GM11168 (cell line): ENCODE measurements around the gene S100P.

Experiments
- in situ Hi-C: fragments of 300-500 bp; cut with MboI; formaldehyde crosslinking; loops from one replicate; pipeline ENCODE4 v1.12.0; 2022; ENCODE audit warnings: low sequenced_read_pairs; ENCODE audit not compliant: unreplicated experiment

The S100P gene

GRCh38 chr4:6740347-6740746, 46.7 kb downstream of the S100P start:
- in situ Hi-C loops: no loop called here

DNA sequence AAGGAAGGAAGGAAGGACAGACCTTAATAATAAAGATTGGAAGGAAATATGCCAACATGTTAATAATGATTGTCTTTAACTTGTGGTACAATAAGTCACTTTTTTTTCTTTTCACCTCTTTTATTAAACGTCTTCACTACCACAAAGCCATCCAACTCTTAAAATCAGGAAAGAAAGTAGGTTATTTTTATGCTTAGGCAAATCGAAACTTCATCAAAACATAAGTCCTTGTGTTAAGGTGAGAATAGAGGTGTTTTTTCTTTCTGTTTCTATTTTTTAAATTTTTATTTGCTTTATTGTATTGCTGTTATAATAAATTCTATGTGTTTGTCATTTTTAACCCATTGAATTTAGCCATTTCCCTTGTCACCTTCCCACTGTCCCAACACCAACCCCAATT, 48.8 kb downstream of the S100P start:
- in situ Hi-C loops: no loop called here

DNA sequence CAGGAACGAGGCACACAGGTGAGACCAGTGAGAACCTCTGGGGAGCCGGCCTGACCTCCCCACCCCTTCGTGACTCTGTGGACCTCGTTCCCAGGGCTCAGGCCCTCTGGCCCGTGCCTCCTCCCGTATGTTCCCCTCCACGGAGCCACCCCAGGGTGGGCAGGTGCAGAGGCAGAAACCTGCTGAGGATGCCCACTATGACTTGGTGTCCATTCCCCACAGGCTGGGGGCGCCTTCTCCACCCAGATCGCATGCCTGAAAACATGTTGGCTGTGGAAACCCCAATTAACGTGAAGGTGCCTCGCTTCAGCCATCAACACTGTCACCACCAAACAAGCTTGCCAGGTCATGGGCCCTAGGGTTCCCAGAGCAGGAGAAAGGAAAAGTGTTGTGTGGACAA, 49.3 kb downstream of the S100P start:
- in situ Hi-C loops: no loop called here
